Measurements from ENCODE around the gene TTC21A.

GRCh38 chr3:39187372-39188155 is 80.1 kb downstream of the TTC21A start:
- no peak for TF ChIP-seq POLR2A (IDR thresholded peaks at IDR 0.05; ENCODE audit: low read depth)
- TF ChIP-seq, protein P1, sequence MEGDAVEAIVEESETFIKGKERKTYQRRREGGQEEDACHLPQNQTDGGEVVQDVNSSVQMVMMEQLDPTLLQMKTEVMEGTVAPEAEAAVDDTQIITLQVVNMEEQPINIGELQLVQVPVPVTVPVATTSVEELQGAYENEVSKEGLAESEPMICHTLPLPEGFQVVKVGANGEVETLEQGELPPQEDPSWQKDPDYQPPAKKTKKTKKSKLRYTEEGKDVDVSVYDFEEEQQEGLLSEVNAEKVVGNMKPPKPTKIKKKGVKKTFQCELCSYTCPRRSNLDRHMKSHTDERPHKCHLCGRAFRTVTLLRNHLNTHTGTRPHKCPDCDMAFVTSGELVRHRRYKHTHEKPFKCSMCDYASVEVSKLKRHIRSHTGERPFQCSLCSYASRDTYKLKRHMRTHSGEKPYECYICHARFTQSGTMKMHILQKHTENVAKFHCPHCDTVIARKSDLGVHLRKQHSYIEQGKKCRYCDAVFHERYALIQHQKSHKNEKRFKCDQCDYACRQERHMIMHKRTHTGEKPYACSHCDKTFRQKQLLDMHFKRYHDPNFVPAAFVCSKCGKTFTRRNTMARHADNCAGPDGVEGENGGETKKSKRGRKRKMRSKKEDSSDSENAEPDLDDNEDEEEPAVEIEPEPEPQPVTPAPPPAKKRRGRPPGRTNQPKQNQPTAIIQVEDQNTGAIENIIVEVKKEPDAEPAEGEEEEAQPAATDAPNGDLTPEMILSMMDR (IDR thresholded peaks at IDR 0.05) = no peak
- TF ChIP-seq POLR2AphosphoS5 (IDR thresholded peaks at IDR 0.05) = no peak
